CD4-positive, alpha-beta T cell treated with Interleukin-2 at 100 ng/mL for 4 hours (primary cell): ENCODE data around the gene PPP4C.
"Not testable (repeated sequence)": the region's sequence is repeated elsewhere in the genome, so short reads cannot be mapped to it uniquely, and the experiment has no call there.

ENCODE experiments used
- DNase-seq: peaks from one replicate; pipeline ENCODE4 v3.0.0-alpha.2; 2020; ENCODE audit warnings: low spot score

Gene PPP4C

GRCh38 chr16:30125690-30126089 is 49.9 kb downstream of the PPP4C start:
- DNase-seq = not testable (repeated sequence)

- no peak for DNase-seq
Observed at GRCh38 chr16:30127993-30128392, 52.2 kb downstream of the PPP4C start.

DNA sequence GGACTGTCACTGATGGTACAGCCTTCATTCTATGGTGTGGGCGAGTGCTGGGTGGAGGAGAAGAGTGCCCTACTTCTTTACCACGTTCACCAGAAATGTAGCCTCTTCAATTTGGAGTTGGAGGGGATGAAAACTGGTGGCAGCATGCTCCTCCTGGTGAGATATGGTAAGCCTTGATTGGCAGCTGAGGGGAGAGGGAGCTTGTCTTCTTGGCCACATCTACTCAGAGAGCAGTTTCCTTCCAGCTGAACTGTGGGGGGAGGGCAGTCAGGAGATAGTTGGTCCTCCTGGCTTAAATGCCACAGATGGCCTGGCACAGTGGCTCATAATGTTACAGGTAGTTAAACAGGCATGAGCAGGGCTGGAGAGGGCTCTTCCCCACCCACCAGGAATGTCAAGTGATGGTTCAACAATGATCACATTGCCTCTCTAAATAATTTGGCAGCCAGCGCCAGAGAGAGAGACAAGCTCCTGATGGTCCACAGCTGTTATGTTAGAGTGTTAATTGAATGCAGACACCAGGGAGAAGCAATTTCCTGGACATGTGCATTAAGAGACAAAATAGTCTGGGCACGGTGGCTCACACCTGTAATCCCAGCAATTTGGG is 56.2 kb downstream of the PPP4C start:
- no peak for DNase-seq

DNA sequence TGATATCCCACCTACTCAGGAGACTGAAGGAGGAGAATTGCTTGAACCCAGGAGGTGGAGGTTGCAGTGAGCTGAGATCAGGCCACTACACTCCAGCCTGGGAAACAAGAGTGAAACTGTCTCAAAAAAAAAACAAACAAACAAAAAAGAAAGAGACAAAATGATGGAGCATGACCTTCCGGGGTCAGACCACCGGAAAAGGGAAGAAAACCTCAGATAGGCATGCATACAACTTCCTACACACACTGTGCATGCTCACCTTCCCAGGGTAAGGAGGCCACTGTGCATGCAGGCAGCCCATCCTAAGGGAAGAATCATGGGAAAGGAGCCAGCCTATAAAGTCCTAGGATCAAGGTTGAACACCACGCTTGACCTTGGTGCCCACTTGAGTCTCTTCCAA is 56.8 kb downstream of the PPP4C start:
- no peak for DNase-seq
